Cardiac muscle cell (in vitro differentiated cells and primary cell): ENCODE measurements around the gene ADAMTSL1. TPM values are rescaled to one million over a fixed set of nuclear protein-coding genes. Genes with fewer than 3 reads are reported as not detected.
A peak's percentile ranks its signal among the peaks of the same experiment; 100 is the strongest.

Experiments used
- DNase-seq, 2 donors: peaks; one replicate each; pipeline versions ENCODE4 v3.0.0 to v3.0.0-alpha.2; 2010 to 2017; ENCODE audit warnings: low read depth in 1 of 2, low spot score in 1 of 2
- H3K27ac ChIP-seq: fragments of 200-600 bp; sonication (generic); 2 replicates; pipeline ENCODE4 v1.5.1; 2016
- H3K27me3 ChIP-seq: fragments of 200-600 bp; sonication (generic); 2 replicates; pipeline ENCODE4 v1.6.0; 2016; ENCODE audit warnings: control low read depth
- H3K36me3 ChIP-seq: fragments of 200-600 bp; sonication (generic); 2 replicates; pipeline ENCODE4 v1.5.1; 2016; ENCODE audit warnings: control low read depth
- H3K4me1 ChIP-seq: fragments of 200-600 bp; sonication (generic); 2 replicates; pipeline ENCODE4 v1.8.1; 2017; ENCODE audit warnings: low read depth, mild to moderate bottlenecking, mixed run types
- H3K4me3 ChIP-seq: fragments of 200-600 bp; sonication (generic); 2 replicates; pipeline ENCODE4 v1.5.1; 2016; ENCODE audit warnings: mild to moderate bottlenecking
- H3K9me3 ChIP-seq: fragments of 200-600 bp; sonication (generic); 2 replicates; pipeline ENCODE4 v1.5.1; 2017; ENCODE audit warnings: low read depth, mild to moderate bottlenecking, control low read depth
- polyA plus RNA-seq: library from polyadenylated mRNA; unstranded; fragments of >200 nt; fragmentation: Nextera tagmentation; extraction: Ambion mirVana; gene quantifications from 2 replicates; pipeline ENCODE4 v1.2.1, GENCODE V29; 2016
- total RNA-seq: library from RNA; depleted of rRNA; stranded (reverse); fragments of >200 nt; gene quantifications from 2 replicates; pipeline ENCODE4 v1.2.3, GENCODE V29; 2016
- TF ChIP-seq, protein P1 (sequence below): IDR thresholded peaks from 2 replicates; pipeline ENCODE4 v1.5.1; 2012; ENCODE audit warnings: low read depth, mild to moderate bottlenecking, low read length

ADAMTSL1 gene
- total and polyA plus RNA-seq, 2 experiments from 2014 or later: 12.6 to 63.0 TPM

DNA sequence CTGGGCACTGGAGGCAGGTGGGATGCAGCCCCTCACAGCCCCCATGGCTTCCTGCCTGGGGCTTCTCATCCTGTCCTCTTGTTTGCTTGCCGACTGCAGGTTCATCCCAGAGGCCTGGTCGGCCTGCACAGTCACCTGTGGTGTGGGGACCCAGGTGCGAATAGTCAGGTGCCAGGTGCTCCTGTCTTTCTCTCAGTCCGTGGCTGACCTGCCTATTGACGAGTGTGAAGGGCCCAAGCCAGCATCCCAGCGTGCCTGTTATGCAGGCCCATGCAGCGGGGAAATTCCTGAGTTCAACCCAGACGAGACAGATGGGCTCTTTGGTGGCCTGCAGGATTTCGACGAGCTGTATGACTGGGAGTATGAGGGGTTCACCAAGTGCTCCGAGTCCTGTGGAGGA, 232.7 kb downstream of the ADAMTSL1 start:
- no peak overlapping the region for H3K27ac ChIP-seq
- TF ChIP-seq, protein P1, sequence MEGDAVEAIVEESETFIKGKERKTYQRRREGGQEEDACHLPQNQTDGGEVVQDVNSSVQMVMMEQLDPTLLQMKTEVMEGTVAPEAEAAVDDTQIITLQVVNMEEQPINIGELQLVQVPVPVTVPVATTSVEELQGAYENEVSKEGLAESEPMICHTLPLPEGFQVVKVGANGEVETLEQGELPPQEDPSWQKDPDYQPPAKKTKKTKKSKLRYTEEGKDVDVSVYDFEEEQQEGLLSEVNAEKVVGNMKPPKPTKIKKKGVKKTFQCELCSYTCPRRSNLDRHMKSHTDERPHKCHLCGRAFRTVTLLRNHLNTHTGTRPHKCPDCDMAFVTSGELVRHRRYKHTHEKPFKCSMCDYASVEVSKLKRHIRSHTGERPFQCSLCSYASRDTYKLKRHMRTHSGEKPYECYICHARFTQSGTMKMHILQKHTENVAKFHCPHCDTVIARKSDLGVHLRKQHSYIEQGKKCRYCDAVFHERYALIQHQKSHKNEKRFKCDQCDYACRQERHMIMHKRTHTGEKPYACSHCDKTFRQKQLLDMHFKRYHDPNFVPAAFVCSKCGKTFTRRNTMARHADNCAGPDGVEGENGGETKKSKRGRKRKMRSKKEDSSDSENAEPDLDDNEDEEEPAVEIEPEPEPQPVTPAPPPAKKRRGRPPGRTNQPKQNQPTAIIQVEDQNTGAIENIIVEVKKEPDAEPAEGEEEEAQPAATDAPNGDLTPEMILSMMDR: no peak
- H3K4me1 ChIP-seq: peaks cover 34% of the 10 kb centered on the region
- H3K36me3 ChIP-seq: no peaks in the 10 kb centered on the region
- no peak for DNase-seq
- H3K27me3 ChIP-seq: no peaks in the 10 kb centered on the region
- no peaks in the 10 kb centered on the region for H3K9me3 ChIP-seq
- no peak overlapping the region for H3K4me3 ChIP-seq

DNA sequence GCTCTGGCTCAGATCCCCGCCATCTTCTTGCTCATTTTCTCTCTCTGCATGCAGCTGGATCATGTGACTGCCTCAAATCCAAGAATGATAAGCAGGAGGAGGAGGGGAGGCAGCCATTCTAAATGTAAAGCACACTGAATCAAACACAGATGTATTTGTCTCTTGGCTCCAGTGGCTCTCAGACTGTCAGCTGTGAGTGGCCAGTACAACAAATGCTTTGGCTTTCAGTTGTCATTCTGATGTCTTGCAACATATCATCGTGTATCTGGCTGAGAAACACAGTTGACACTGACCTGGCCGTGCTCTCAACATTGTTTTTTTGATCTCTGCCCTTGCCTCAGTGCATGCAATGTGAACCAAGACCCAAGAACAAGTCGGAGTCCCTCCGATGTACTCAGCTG, 233.1 kb downstream of the ADAMTSL1 start:
- TF ChIP-seq, protein P1: no peak
- H3K27me3 ChIP-seq: no peaks in the 10 kb centered on the region
- no peak overlapping the region for H3K4me3 ChIP-seq
- H3K9me3 ChIP-seq: no peaks in the 10 kb centered on the region
- peaks cover 34% of the 10 kb centered on the region for H3K4me1 ChIP-seq
- H3K27ac ChIP-seq: no peak overlapping the region
- DNase-seq: peak in 1 of 2 donors; percentile 55
- H3K36me3 ChIP-seq: no peaks in the 10 kb centered on the region

DNA sequence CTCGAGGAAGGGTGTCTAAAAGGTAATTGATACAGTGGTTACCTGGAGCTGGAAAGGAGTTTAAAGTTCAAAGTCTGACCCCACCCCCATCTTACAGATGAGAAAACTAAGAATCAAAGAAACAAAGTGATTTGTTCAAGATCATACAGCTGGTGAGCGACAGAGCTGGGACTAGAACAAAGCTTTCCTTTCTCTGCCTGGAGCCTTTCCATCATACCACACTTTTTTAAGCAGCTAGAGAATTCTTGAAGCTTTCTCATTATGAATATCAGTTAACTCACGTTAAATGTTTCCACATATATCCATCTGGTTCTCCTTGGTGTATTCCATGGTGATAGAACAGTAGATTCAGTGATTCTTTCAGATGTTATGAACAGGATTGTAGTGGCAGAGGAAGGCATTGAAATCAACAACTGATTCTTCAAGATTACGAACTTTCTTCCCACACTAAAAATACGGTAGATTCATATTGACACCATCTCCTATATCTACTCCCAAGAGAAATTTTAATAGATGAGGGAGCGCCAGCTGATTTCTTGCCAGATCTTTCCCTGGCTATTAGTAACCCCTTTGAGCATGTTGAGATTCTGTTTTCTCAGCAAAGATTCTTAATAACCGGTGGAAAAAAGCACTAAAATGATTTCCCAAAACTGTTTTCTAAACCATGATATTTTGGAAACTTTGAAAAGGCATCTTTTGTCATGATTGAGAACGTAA, 233.7 kb downstream of the ADAMTSL1 start:
- peaks cover 34% of the 10 kb centered on the region for H3K4me1 ChIP-seq
- no peaks in the 10 kb centered on the region for H3K36me3 ChIP-seq
- no peak overlapping the region for H3K27ac ChIP-seq
- H3K9me3 ChIP-seq: no peaks in the 10 kb centered on the region
- H3K27me3 ChIP-seq: no peaks in the 10 kb centered on the region
- no peak overlapping the region for H3K4me3 ChIP-seq
- TF ChIP-seq, protein P1: no peak
- peak in 1 of 2 donors; percentile 26 for DNase-seq

DNA sequence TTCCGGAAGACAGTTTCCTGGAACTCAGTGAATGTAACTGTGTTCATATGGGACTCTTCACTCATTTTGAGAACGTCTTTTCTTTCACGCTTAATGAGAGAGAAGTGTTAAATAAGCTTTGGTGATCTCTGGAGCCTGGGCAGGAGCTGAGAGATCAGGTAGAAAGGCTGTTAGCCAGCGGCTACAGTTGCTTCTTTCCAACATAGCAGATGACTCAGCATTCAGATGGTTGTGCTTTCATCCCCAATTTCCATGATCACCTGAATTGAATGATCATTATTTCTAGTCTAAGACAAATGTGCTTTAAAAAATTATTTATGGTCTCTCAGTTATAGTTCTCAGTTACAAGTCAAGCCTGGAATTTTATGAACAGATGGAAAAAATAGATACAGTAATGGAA, 234.5 kb downstream of the ADAMTSL1 start:
- H3K4me1 ChIP-seq: peaks cover 28% of the 10 kb centered on the region
- no peak for DNase-seq
- no peak overlapping the region for H3K4me3 ChIP-seq
- no peak overlapping the region for H3K27ac ChIP-seq
- H3K27me3 ChIP-seq: no peaks in the 10 kb centered on the region
- H3K9me3 ChIP-seq: no peaks in the 10 kb centered on the region
- TF ChIP-seq, protein P1: no peak
- H3K36me3 ChIP-seq: no peaks in the 10 kb centered on the region

DNA sequence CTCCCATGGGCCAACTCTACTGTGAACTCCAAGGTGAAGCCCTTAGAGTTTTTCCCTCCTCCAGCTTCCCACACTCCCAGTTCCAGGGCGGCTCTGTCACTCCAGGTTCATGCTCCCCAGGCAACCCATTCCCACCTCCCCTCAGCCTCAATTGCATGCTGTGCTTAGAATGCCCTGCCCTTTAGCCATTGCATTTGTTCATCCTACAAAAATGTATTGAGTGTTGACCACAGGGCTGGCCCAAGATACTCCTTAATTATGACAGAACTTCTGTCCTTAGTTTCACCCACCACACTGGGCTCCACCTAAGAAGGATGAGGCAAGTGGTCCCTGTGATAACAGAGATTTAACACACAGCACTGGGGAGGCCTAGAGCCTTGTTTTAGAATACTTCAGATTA, 236.1 kb downstream of the ADAMTSL1 start:
- Histone ChIP-seq H3K4me1 (peaks cover 13% of the 10 kb centered on the region), H3K9me3 (no peaks in the 10 kb centered on the region), H3K27me3 (no peaks in the 10 kb centered on the region), H3K27ac (no peak overlapping the region), H3K4me3 (no peak overlapping the region), H3K36me3 (no peaks in the 10 kb centered on the region)
- no peak for DNase-seq
- TF ChIP-seq, protein P1: no peak
